ENCODE results near the gene ROR2.

DNA sequence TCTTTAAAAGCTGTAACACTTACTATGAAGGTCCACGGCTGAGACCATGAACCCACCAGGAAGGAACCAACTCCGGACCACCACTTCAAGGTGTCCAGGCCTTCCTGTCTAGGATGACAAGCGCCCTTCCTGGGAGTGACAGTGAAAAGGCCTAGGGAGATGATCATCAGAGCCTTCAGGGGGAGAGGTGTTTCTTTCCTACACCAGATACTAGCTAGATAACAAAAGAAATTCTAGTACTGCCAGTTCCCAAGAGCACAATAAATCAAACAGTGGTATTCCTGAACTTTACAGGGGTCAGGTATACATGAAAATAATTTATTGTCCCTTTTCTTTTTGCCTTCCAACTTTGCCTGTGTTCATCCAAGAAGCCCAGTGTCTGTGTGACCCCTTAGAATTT, 432.2 kb downstream of the ROR2 start:
- TF ChIP-seq POLR2A (IDR thresholded peaks at IDR 0.05; ENCODE audit: low read depth, low read length) (no peak), TAF1 (IDR thresholded peaks at IDR 0.05; ENCODE audit: low read depth, low read length) (no peak), POLR2AphosphoS5 (IDR thresholded peaks at IDR 0.05; ENCODE audit: low read depth, low read length) (no peak)
